22Rv1 (cell line): Measurements from ENCODE around the gene TMEM132D.

ENCODE experiments used
- H3K27ac ChIP-seq: fragments of 450-650 bp; 2 replicates; pipeline ENCODE4 v1.5.1; 2017
- CTCF ChIP-seq: fragments of 450-650 bp; IDR thresholded peaks from 2 replicates; pipeline ENCODE4 v1.5.1; 2017; ENCODE audit warnings: mild to moderate bottlenecking
- ZFX ChIP-seq: fragments of 450-650 bp; IDR thresholded peaks from 2 replicates; pipeline ENCODE4 v1.6.1; 2017; ENCODE audit warnings: antibody characterized with exemption, borderline replicate concordance

The TMEM132D gene

GRCh38 chr12:129571901-129572494, 331.8 kb downstream of the TMEM132D start:
- H3K27ac ChIP-seq = no peak overlapping the region
- TF ChIP-seq CTCF (no peak), ZFX (no peak)

- TF ChIP-seq CTCF = no peak
- TF ChIP-seq ZFX = no peak
- H3K27ac ChIP-seq = no peak overlapping the region
Measured at GRCh38 chr12:129570796-129571400, 332.9 kb downstream of the TMEM132D start.

GRCh38 chr12:129566800-129567199, 337.0 kb downstream of the TMEM132D start:
- TF ChIP-seq ZFX = no peak
- no peak for TF ChIP-seq CTCF
- H3K27ac ChIP-seq = no peak overlapping the region

GRCh38 chr12:129564768-129565167, 339.1 kb downstream of the TMEM132D start:
- TF ChIP-seq ZFX (no peak), CTCF (no peak)
- H3K27ac ChIP-seq = no peak overlapping the region

GRCh38 chr12:129563266-129563665, 340.6 kb downstream of the TMEM132D start:
- no peak overlapping the region for H3K27ac ChIP-seq
- TF ChIP-seq CTCF (no peak), ZFX (no peak)

- H3K27ac ChIP-seq = no peak overlapping the region
- no peak for TF ChIP-seq ZFX
- TF ChIP-seq CTCF = no peak
Measured at GRCh38 chr12:129561304-129561703, 342.5 kb downstream of the TMEM132D start.

- H3K27ac ChIP-seq = no peak overlapping the region
- TF ChIP-seq CTCF (no peak), ZFX (no peak)
Measured at GRCh38 chr12:129559776-129560175, 344.0 kb downstream of the TMEM132D start.
